AG04449 (cell line): ENCODE results near the gene B3GNT2.

Source experiments
- CTCF ChIA-PET: fragments of 350-600 bp; formaldehyde crosslinking; extraction: SDS; loops from one replicate; lab custom pipeline; 2021; ENCODE audit warnings: antibody characterized with exemption; lab: Yijun Ruan, JAX
- POLR2A ChIA-PET: fragments of 400-600, 350-600 bp; formaldehyde crosslinking; extraction: SDS; loops from one replicate; lab custom pipeline; 2020; ENCODE audit warnings: antibody characterized with exemption, inconsistent platforms; lab: Yijun Ruan, JAX
- DNase-seq: peaks from one replicate; pipeline ENCODE4 v3.0.0-alpha.2; 2010; ENCODE audit warnings: low read depth, low spot score
- H3K4me3 ChIP-seq: 2 replicates; pipeline ENCODE4 v1.5.1; 2011; ENCODE audit warnings: low read depth, mild to moderate bottlenecking, control low read depth, low read length
- TF ChIP-seq, protein P1 (sequence below): IDR thresholded peaks from one replicate; pipeline ENCODE4 v1.5.1; 2011; ENCODE audit warnings: mild to moderate bottlenecking, moderate library complexity, low read length, control low read depth, inconsistent platforms; ENCODE audit not compliant: insufficient read depth; ENCODE audit errors: missing control alignments

Gene B3GNT2

DNA sequence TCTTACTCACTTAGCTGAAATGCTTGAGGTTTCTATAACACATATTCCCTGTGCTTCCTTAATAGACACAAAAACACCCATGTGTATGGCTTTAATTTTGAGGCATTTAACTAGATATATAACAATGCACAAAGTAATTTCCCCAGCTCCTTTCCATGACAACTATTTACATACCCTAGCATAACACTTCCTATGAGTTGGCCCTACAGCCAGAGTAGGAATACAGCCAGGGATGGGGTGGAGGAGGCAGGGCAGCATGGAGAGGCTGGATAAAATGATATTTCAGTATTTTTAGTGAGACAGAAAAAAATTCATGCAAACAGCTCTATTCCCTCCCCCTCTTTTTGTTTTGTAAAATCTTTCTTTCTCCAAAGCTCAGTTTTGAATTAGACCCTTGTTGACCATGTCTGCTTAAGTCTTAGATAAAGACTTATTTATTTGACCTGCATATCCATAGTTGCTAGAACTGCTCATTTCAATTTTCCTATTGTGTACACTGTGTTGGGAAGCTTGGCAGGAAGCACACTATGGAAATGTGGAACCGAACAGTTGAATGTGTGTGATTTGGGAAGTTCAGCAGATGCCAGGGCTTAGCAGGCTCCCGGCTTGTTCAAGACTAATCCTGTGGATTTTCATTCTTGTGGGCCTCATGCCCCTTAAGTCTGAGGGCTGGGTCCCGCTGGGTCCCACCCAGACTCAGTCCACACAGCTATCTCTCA, 11.2 kb upstream of the B3GNT2 start:
- CTCF ChIA-PET: no interaction called here
- DNase-seq: no peak
- TF ChIP-seq, protein P1, sequence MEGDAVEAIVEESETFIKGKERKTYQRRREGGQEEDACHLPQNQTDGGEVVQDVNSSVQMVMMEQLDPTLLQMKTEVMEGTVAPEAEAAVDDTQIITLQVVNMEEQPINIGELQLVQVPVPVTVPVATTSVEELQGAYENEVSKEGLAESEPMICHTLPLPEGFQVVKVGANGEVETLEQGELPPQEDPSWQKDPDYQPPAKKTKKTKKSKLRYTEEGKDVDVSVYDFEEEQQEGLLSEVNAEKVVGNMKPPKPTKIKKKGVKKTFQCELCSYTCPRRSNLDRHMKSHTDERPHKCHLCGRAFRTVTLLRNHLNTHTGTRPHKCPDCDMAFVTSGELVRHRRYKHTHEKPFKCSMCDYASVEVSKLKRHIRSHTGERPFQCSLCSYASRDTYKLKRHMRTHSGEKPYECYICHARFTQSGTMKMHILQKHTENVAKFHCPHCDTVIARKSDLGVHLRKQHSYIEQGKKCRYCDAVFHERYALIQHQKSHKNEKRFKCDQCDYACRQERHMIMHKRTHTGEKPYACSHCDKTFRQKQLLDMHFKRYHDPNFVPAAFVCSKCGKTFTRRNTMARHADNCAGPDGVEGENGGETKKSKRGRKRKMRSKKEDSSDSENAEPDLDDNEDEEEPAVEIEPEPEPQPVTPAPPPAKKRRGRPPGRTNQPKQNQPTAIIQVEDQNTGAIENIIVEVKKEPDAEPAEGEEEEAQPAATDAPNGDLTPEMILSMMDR: no peak
- no peak overlapping the region for H3K4me3 ChIP-seq
- POLR2A ChIA-PET: interaction anchor here (1.2 kb wide), 1 partner anchor 11 kb away, joined by 3 read pairs; no protein-coding TSS in a partner anchor

DNA sequence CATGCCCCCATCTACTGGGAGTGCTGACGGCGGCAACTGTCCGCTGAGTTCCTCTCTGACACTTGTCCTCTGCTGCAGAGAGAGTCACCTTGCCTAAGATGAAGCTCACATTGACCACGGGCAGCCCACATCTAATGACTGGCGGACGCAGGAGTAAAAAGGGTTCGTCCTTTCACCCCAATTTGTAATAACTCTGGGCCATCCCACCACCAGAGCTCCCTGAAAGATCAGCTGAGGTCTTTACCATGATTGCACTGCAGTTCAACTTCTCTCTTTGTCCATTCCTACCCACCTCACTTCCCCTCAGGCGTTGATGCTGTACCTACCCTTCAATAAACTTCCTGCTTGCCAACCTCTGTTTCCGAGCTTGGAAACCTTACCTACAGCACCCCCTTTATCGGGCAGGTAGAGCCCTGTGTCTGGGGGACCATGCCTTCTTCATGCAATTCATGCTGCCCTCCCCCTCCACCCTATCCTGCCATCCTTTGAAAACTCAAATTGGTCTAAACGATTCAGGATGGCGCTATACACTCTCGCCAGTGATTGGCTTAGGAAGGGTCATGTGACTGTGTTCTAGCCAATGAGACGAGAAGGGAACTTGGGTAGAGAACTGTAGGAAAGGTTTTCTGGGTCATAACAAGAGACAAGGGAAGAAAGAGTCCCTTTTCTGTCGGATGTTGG, 10.3 kb upstream of the B3GNT2 start:
- CTCF ChIA-PET: no interaction called here
- H3K4me3 ChIP-seq: no peak overlapping the region
- TF ChIP-seq, protein P1: no peak
- POLR2A ChIA-PET: no interaction called here
- DNase-seq: no peak

DNA sequence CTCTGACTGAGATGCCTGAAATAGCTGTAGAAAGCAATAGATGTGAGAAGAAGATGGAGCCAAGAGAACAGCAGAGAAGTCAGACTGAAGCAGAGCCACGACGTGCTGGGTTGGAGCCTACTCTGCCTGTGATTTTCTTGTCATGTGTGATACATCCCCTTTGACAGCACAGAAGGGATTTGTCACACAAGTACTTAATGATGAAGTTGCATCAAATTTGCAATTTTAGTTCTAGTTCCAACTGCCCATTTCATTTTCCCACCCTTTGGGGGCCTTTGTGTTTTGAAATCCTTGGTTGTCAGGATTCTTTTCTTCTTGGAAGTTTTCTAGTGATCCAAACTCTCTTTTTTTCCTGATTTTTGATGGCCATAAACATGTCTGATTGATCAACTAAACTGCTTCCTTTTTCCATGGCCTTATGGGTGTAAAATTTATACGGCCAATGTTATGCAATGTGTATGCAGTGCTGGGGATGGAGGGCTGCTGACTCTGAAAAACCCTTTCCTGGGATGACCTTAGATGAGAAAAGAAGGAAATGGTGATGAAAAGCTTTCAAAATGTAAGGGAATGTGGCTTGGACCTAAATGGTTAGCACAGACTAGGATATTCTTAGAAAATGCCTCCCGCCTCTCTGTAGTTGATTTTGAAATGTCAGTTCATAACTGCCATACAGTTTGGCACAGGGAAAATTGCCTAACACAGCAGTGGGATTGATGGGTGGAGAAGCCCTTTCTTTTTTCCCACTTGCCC, 9.6 kb upstream of the B3GNT2 start:
- DNase-seq: no peak
- no peak overlapping the region for H3K4me3 ChIP-seq
- TF ChIP-seq, protein P1: no peak
- POLR2A ChIA-PET: no interaction called here
- CTCF ChIA-PET: no interaction called here

DNA sequence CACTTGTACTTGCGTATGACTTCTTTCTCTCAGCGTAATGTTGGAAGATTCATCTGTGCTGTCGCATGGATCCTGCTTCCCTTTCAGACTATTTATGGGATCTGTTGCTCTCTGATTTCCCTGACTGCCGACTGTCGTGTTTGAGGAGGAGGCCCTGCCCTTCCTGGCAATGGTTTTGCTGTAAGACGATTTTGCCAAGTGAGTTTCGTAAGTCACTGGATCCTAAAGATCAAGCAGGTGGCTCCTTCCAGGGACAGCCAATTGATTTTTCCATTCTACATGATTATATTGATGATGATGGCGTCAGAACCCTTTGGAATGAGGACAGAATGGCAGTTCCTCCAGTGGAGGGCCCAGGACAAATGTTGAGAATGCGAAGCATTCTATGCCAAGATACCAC, 8.7 kb upstream of the B3GNT2 start:
- ChIA-PET POLR2A (no interaction called here), CTCF (no interaction called here)
- no peak for DNase-seq
- no peak overlapping the region for H3K4me3 ChIP-seq
- TF ChIP-seq, protein P1: no peak

DNA sequence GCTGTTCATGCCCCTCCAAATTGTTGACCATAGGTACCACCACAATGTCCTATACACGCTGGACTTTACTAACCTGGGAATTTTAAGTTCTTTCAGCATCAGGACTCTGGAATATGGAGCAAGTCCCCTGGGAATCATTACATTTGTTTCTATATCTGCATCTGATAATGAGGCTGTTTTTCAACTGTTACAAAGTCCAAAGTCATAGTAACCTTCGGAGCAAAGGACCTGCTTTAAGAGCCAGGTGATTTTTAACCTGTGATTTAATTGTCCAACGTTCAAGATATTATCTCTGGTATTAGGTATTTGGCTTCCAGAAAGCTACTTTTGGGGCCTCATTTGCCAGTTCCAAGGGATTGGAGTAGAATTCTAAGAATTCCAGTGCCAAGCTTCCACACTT, 7.5 kb upstream of the B3GNT2 start:
- POLR2A ChIA-PET: no interaction called here
- CTCF ChIA-PET: interaction anchor here (1.4 kb wide), 1 partner anchor 195 kb away, joined by 4 read pairs; no protein-coding TSS in a partner anchor
- TF ChIP-seq, protein P1: no peak
- H3K4me3 ChIP-seq: no peak overlapping the region
- no peak for DNase-seq

DNA sequence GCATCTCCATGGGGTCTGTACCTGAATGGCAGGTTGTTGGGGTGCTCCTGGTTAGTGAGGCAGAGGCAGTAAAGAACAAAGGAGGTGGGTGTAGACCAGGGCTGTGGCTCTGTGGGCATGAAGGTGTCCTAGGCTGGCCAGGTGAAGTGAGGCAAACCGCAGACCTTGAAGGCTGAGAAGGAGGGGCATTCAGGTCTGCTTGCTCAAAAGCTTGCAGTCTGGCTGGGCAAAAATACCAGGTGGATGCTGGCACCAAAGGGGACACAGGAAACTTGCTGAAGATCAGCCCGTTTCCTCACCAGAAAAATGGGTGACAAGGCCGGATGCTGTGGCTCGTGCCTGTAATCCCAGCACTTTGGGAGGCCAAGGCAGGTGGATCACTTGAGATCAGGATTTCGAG, 6.7 kb upstream of the B3GNT2 start:
- TF ChIP-seq, protein P1: no peak
- ChIA-PET CTCF (interaction anchor here (1.4 kb wide), 1 partner anchor 196 kb away, joined by 4 read pairs; no protein-coding TSS in a partner anchor), POLR2A (no interaction called here)
- H3K4me3 ChIP-seq: no peak overlapping the region
- DNase-seq: no peak
